Dedifferentiated amniotic fluid mesenchymal stem cell (primary cell): ENCODE data around the gene MID1.

Source experiments
- DNase-seq: peaks from one replicate; pipeline ENCODE4 v3.0.0-alpha.2; 2016; ENCODE audit errors: extremely low spot score

The MID1 gene

DNA sequence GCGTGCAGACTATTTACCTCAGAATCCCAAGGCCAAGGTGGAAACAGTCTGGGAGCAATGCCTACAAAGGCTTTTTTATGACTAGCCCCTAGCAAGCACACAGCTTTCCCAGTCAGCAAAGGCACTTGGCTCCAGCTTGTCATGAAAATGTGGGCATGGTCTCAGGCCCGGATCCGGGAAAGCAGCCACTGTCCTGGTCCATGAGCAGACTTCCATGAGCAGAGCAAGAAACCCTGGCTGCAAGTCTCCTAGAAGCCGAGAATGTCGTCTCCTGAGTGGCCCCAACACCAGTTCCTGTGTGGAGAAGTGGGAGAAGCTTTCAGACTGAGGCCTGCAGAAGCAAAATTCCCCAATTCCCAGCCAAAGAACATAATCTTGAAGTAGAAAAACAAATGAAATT lies 190.5 kb downstream of the MID1 start:
- DNase-seq: no peak

- no peak for DNase-seq
Measured at GRCh38 chrX:10427249-10427648, 193.1 kb downstream of the MID1 start.

- no peak for DNase-seq
Measured at GRCh38 chrX:10423716-10424115, 196.7 kb downstream of the MID1 start.

- no peak for DNase-seq
Measured at GRCh38 chrX:10420134-10420533, 200.3 kb downstream of the MID1 start.

GRCh38 chrX:10416424-10416823 lies 204.0 kb downstream of the MID1 start:
- no peak for DNase-seq

GRCh38 chrX:10415306-10416001 lies 204.9 kb downstream of the MID1 start:
- DNase-seq: peak; percentile 20

DNA sequence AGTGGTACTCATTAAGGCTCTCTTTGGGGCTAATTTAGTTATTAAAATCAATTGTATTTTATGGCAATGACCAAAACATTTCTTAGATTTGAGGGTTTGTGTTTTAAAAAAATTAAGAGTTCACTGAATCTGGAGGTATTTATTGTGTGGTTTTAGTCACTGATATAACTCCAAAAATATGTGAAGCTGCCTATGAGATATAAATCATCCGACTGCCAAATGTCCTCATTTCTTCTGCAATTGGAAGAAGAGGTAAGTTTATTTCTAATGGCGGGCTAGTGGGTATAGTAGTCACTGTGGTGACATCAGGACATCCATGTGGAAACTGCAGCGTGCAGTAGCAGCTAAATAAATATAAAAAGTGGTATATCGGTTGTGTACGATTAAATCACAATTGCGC lies 205.5 kb downstream of the MID1 start:
- DNase-seq: no peak

DNA sequence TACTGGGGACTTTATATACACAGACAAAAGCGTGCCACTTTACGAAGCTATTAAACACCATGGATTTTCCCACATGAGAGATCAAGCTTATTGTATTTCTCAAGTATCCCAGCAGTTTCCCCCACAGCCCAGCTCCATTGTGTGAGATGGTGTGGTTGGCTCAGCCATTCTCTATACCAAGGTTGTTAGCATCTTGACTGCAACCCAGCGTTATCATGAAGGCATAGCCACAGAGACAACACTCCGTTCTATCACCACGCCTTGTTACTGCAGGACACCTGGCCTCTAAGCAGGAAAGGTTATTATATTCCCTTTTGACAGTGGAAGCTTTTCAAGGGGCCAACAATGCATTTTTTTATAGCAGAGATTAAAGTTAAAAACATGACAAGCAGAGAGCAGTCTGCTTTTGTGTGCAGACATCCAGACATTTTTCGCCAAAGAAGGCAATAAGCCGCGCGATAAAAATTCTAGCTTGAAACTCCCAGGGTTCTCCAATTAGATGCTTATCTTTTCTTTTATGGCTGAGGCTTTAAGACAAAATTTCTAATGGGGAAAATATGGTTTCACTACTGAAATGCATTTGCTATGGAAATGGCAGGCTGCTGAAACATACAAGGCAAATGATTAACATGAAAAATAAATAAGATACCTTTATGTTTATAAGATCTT lies 206.1 kb downstream of the MID1 start:
- no peak for DNase-seq

- peak; percentile 69 for DNase-seq
Measured at GRCh38 chrX:10404436-10404835, 215.9 kb downstream of the MID1 start.

- DNase-seq: no peak
Measured at GRCh38 chrX:10401239-10401638, 219.1 kb downstream of the MID1 start.

DNA sequence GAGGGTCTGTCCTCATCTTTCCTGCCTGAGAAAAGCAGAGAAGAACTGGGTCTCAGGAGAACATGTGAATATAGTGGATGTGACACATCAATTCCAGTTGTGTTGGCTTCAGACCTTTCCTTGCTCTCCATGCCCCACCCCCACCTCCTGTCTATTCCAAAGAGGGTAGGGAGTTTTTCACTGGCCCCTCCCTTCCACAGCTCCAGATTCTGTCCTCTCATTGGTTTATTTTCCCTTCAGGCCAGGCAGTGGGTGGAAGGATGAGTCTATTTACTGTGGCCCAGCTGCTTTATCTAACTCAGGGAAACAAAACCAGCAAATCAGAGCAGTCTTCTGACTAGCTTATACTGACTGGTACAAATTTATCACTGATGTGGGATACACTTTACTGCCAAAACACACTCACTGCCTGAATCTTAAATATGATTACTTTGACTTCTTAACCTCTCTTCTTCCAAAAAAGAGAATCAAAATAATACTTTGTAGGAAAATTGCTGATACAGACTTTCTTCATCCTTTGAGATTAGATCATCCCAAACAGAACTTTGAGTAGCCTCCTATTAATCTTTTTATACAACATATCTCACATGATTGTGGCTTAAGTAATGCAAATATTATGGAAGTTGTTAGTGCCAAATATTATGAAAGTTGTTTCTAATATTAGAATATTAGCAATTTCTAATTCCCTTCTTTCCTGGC lies 221.2 kb downstream of the MID1 start:
- no peak for DNase-seq

DNA sequence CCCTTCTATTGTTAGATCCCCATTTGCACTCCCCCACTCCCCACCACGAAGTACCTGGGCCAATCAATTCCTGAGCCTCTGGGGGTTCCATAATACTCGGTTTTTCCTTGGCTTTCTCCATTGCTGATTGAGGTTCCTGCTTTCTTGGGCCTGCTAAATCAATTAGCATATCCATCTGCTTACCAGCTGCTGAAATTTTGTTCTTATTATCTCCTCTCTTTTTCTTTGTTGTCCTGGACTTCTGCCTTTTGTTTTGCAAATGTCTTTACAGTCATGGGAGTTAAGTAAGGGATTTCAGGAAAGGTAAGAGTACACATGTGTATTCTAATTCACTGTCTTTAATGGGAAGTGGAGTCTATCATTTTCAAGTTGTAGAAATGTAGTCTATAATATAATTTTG lies 222.2 kb downstream of the MID1 start:
- no peak for DNase-seq

DNA sequence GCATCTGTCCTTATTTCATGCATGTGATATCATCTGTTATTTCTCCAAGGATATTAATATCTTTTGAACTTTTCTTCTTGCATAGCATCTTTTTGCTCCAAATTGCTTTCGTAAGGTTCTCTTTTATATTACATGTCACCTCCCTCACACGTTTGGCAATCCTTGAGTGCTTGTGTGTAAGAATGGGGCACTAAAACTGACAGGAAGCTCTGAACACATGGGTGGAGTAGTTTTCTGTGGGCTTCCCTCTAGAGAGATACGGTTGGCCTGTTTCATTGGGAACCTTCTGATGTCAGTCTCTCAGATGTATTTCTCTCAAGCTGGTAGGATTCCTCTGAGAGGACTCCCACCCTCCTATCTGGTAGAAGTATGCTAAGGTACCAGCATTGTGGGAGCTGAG lies 223.0 kb downstream of the MID1 start:
- DNase-seq: no peak

DNA sequence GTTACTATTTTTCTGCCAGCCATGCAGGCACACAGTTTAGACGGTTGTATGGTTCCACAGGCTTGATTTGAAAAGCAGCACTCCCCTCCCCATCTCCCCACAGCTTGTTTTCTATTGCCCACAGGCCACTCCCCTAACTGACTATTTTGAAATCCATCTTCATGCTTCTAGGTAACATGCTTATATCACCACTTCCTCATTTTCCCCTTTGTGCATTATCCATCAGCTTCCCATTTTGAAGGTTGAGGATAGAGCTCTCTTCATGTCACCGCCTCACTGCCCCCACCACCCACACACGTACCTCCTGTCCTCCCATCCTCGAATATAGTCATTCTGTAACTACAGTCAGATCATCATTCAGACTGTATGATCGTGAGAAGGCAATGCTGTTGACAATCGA lies 224.7 kb downstream of the MID1 start:
- DNase-seq: no peak
